Measurements from ENCODE around the gene MYL12A. TPM values are rescaled to one million over a fixed set of nuclear protein-coding genes. Genes with fewer than 3 reads are reported as not detected.

Gene MYL12A
- total and polyA plus RNA-seq, 2 of the 13 experiments (the other 11 are each of a cell fraction or from before 2014, with no cell fraction given): 261 to 277 TPM

DNA sequence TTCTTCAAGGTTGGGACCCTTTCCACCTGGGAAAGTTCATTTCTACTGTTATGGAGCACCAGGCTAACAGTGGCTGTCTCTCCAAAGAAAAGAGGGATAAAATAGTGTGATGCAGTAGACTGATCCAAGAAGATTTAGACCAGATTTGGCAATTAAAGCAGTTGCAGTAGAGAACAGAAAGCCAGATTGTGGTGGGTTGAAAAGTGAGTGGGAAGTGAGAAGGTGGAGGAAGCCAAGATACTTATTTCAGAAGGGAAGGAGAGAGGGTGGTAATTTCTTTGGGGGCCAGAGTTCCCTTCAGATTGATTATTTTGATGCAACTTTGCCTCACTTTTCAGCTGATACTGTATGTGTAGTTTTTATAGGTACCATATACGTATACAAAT lies 22.3 kb downstream of the MYL12A start:
- no peak overlapping the region for H3K4me2 ChIP-seq (ENCODE audit: low read depth, low read length)
- BruUV-seq (replicated peaks): no TSS peak
- peaks cover 68% of the 10 kb centered on the region for H4K20me1 ChIP-seq (ENCODE audit: insufficient read depth, low read length)

More for the DNA sequence above, 22.3 kb downstream of the MYL12A start:
- DNase-seq (ENCODE audit: low spot score) (no peak), ATAC-seq (no peak), FAIRE-seq (no peak)
- peaks cover 48% of the 10 kb centered on the region for H3K4me1 ChIP-seq (ENCODE audit: insufficient read depth, low read length)
- ChIA-PET CTCF (ENCODE audit: low intra/inter-chr PET ratio, low total read pairs) (no interaction called here), POLR2A (no interaction called here)
- no peak overlapping the region for H3K4me3 ChIP-seq (replicated peaks in 1 of 3; ENCODE audit: insufficient read depth in 1 of 3, low read depth in 2 of 3, low read length in 3 of 3)
- in situ Hi-C loops (cut with HindIII; ENCODE audit: extremely low pct_ligation_motif_present, low pct_unique_long_range_greater_than_20kb) (no loop called here), intact Hi-C loops (cut with micrococcal nuclease; ENCODE audit: unreplicated experiment) (no loop called here)
- peaks cover 6 to 27% of the 10 kb centered on the region in 2 experiments; a peak in 4 of 5 replicates for H3K36me3 ChIP-seq (replicated peaks in 1 of 2; ENCODE audit: control insufficient read depth in 1 of 2, insufficient read depth in 2 of 2, low read length in 2 of 2)
- no peaks in the 10 kb centered on the region for H3K27me3 ChIP-seq (ENCODE audit: control insufficient read depth in 1 of 2, insufficient read depth in 2 of 2, low read length in 2 of 2)
- WGBS (ENCODE audit: low lambda C conversion rate): 100% methylated on average over 1 of the region's 1 CpG
- H3K27ac ChIP-seq (ENCODE audit: extremely low read length, insufficient read depth, low read length): no peak overlapping the region
- no peaks in the 10 kb centered on the region for H3K9me3 ChIP-seq (ENCODE audit: low read length)
- H3K9ac ChIP-seq (ENCODE audit: insufficient read depth, low read depth, low read length): no peak overlapping the region
- H3K79me2 ChIP-seq (ENCODE audit: insufficient read depth, low read length): peaks cover 81% of the 10 kb centered on the region
- TF ChIP-seq ZNF207 (IDR thresholded peaks at IDR 0.05; ENCODE audit: borderline replicate concordance): no peak
- TF ChIP-seq NFIB (CRISPR knock-in tag; IDR thresholded peaks at IDR 0.05; ENCODE audit: borderline replicate concordance): no peak
- TF ChIP-seq SMAD1 (CRISPR knock-in tag; IDR thresholded peaks at IDR 0.05; ENCODE audit: borderline replicate concordance, low read depth): no peak
- no peak for TF ChIP-seq ZNF10 (CRISPR knock-in tag; IDR thresholded peaks at IDR 0.05; ENCODE audit: borderline replicate concordance, low read depth)
- no peak for TF ChIP-seq ZNF441 (CRISPR knock-in tag; IDR thresholded peaks at IDR 0.05; ENCODE audit: borderline replicate concordance)
- TF ChIP-seq ZNF619 (CRISPR knock-in tag; IDR thresholded peaks at IDR 0.05): no peak
- no peak for TF ChIP-seq TEAD3 (CRISPR knock-in tag; optimal IDR thresholded peaks at IDR 0.05; ENCODE audit: borderline replicate concordance)
- no peak for TF ChIP-seq ZNF772 (CRISPR knock-in tag; IDR thresholded peaks at IDR 0.05)
- no peak for TF ChIP-seq ETV6 (CRISPR knock-in tag; conservative IDR thresholded peaks at IDR 0.05)
- TF ChIP-seq, protein P1, sequence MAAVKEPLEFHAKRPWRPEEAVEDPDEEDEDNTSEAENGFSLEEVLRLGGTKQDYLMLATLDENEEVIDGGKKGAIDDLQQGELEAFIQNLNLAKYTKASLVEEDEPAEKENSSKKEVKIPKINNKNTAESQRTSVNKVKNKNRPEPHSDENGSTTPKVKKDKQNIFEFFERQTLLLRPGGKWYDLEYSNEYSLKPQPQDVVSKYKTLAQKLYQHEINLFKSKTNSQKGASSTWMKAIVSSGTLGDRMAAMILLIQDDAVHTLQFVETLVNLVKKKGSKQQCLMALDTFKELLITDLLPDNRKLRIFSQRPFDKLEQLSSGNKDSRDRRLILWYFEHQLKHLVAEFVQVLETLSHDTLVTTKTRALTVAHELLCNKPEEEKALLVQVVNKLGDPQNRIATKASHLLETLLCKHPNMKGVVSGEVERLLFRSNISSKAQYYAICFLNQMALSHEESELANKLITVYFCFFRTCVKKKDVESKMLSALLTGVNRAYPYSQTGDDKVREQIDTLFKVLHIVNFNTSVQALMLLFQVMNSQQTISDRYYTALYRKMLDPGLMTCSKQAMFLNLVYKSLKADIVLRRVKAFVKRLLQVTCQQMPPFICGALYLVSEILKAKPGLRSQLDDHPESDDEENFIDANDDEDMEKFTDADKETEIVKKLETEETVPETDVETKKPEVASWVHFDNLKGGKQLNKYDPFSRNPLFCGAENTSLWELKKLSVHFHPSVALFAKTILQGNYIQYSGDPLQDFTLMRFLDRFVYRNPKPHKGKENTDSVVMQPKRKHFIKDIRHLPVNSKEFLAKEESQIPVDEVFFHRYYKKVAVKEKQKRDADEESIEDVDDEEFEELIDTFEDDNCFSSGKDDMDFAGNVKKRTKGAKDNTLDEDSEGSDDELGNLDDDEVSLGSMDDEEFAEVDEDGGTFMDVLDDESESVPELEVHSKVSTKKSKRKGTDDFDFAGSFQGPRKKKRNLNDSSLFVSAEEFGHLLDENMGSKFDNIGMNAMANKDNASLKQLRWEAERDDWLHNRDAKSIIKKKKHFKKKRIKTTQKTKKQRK (IDR thresholded peaks at IDR 0.05; ENCODE audit: low read length): no peak
- TF ChIP-seq NFIC (IDR thresholded peaks at IDR 0.05; ENCODE audit: low read length): no peak
- no peak for TF ChIP-seq SOX6 (IDR thresholded peaks at IDR 0.05)
- no peak for TF ChIP-seq SOX6 (CRISPR knock-in tag; IDR thresholded peaks at IDR 0.05)
- TF ChIP-seq ZNF605 (CRISPR knock-in tag; IDR thresholded peaks at IDR 0.05): no peak
- no peak for TF ChIP-seq RCOR2 (CRISPR knock-in tag; IDR thresholded peaks at IDR 0.05)
- TF ChIP-seq, protein P2, sequence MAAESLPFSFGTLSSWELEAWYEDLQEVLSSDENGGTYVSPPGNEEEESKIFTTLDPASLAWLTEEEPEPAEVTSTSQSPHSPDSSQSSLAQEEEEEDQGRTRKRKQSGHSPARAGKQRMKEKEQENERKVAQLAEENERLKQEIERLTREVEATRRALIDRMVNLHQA (CRISPR knock-in tag; IDR thresholded peaks at IDR 0.05): no peak
- TF ChIP-seq RARA (CRISPR knock-in tag; IDR thresholded peaks at IDR 0.05): no peak
- TF ChIP-seq HNF4G (IDR thresholded peaks at IDR 0.05; ENCODE audit: borderline replicate concordance, low read depth, low read length): no peak
- TF ChIP-seq HNF4G (CRISPR knock-in tag; IDR thresholded peaks at IDR 0.05; ENCODE audit: borderline replicate concordance, low read depth): no peak
- no peak for TF ChIP-seq DMAP1 (CRISPR knock-in tag; IDR thresholded peaks at IDR 0.05)
- no peak overlapping the region for H2AFZ ChIP-seq (ENCODE audit: low read length)
